Measurements from ENCODE around the gene ZNRF1.

DNA sequence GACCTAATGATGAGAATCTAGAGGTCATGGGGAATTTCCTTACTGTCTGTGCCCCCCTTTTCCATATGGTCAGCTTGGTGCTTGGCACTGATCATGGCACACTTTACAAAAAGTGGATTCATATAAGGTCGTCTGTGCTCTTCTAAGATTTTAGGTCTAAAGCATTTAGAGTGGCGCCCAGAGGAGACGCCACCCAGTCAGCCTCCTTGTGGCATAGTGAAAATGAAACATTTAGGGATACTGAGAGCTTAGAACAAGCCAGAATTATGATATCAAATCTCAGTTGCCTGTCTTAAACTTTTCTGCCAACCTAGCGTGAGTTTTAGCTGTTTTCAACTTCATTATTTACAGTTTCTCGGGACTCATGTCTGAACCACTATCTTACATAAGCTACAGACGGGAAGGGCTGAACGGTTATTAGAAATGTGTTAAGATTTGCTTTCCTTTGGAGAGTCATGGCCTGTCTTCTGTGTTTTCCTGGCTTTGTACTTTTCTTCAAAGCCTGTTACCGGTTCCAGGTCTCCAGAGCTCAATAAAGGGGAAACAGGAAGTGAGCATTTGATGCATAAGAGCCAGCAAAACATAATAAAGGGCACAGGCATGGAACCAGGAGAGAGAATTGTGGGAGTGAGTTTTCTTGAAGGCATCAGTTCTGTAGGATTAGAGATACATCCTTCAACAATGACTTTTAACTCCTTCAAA lies 13.7 kb downstream of the ZNRF1 start:
- TF ChIP-seq, protein P1, sequence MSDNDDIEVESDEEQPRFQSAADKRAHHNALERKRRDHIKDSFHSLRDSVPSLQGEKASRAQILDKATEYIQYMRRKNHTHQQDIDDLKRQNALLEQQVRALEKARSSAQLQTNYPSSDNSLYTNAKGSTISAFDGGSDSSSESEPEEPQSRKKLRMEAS (IDR thresholded peaks at IDR 0.05): no peak
- TF ChIP-seq TCF12 (IDR thresholded peaks at IDR 0.05; ENCODE audit: low read depth): no peak
- TF ChIP-seq, protein P2, sequence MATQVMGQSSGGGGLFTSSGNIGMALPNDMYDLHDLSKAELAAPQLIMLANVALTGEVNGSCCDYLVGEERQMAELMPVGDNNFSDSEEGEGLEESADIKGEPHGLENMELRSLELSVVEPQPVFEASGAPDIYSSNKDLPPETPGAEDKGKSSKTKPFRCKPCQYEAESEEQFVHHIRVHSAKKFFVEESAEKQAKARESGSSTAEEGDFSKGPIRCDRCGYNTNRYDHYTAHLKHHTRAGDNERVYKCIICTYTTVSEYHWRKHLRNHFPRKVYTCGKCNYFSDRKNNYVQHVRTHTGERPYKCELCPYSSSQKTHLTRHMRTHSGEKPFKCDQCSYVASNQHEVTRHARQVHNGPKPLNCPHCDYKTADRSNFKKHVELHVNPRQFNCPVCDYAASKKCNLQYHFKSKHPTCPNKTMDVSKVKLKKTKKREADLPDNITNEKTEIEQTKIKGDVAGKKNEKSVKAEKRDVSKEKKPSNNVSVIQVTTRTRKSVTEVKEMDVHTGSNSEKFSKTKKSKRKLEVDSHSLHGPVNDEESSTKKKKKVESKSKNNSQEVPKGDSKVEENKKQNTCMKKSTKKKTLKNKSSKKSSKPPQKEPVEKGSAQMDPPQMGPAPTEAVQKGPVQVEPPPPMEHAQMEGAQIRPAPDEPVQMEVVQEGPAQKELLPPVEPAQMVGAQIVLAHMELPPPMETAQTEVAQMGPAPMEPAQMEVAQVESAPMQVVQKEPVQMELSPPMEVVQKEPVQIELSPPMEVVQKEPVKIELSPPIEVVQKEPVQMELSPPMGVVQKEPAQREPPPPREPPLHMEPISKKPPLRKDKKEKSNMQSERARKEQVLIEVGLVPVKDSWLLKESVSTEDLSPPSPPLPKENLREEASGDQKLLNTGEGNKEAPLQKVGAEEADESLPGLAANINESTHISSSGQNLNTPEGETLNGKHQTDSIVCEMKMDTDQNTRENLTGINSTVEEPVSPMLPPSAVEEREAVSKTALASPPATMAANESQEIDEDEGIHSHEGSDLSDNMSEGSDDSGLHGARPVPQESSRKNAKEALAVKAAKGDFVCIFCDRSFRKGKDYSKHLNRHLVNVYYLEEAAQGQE (IDR thresholded peaks at IDR 0.05; ENCODE audit: low read depth): no peak
- no peak for TF ChIP-seq RAD21 (IDR thresholded peaks at IDR 0.05; ENCODE audit: low read depth)
- no peak for TF ChIP-seq CEBPB (IDR thresholded peaks at IDR 0.05)
- TF ChIP-seq TEAD4 (IDR thresholded peaks at IDR 0.05): no peak
- no peak for TF ChIP-seq YY1 (IDR thresholded peaks at IDR 0.05; ENCODE audit: low read depth)
- TF ChIP-seq EP300 (IDR thresholded peaks at IDR 0.05; ENCODE audit: borderline replicate concordance): no peak
- no peak for TF ChIP-seq CREB1 (IDR thresholded peaks at IDR 0.05; ENCODE audit: low read depth)
- no peak for TF ChIP-seq TAF1 (IDR thresholded peaks at IDR 0.05; ENCODE audit: low read depth)
- no peak for TF ChIP-seq EGR1 (IDR thresholded peaks at IDR 0.05)
- no peak for TF ChIP-seq NFIC (IDR thresholded peaks at IDR 0.05)

Data from Ishikawa (cell line).